Measurements from ENCODE around the gene KCND1. TPM values are rescaled to one million over a fixed set of nuclear protein-coding genes. Genes with fewer than 3 reads are reported as not detected.

The KCND1 gene
- total RNA-seq (2014; rRNA removed; shearing (Covaris generic)) (4.0 and 7.6 TPM in 2 replicates), total RNA-seq (2022) (8.8 and 13.6 TPM in 2 replicates), Bru-seq, nascent RNA (percentile 43 among the genes with signal in this experiment), BruChase-seq, experiment 1, labeled RNA remaining after a 6-hour chase (percentile 76 among the genes with signal in this experiment), BruChase-seq, experiment 2, labeled RNA remaining after a 2-hour chase (percentile 66 among the genes with signal in this experiment)
- long read RNA-seq, partial matches to known transcripts, result 2 of 7 reads
- long read RNA-seq, other reads (novel, unspliced or antisense), result 5 of 7 reads

DNA sequence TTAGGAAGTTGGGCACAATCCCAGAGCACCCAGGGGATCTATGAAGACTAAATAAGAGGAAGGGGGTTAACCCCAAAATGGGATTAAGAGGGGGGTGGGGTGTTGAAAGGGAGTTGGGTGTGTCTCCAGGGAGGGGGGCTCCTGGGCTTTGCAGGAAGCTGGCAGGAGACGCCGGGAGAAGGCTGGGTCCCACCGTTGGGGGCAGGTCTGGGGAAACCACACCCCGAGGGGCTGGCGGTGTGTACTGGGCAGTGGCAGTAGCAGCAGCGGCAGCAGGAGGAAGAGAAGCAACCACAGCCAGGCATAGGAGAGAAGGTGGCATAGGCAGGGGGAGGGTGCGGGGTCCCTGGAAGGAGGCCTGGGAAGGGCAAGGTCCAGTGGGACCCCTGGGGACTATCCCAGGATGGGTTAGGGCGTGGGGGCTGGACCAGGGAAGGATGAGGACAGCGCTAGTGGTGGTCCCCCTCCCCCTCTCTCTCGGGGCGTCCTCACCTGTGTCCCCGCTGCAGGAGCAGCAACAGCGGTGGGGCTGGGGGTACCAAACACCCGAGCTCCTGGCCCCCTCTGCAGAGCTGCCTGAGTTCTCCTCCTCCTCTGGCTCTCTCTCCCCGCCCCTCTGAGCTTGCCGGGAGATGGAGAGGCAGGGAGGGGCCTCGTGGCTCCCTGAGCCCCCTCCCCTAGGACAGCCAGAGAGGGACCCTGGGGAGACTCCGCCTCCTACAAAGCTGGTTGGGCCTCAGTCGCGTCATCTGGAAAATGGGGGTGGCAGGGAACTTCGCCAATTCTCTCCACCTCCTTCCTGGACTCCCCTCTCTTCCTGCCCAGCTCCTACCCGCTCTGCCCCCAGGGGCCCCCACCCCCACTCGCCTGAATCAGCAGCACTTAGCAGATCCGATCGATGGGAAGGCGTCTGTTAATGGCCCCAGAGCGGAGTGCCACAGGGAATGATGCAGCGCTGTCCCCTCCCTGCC lies at the start of gene KCND1:
KCND1 (minus strand) TSS at position 596 of the 971 bp plus-strand sequence. CDS start 1,573 bp downstream, outside the sequence.
- no TSS peak for BruUV-seq (replicated peaks)
- no peak within 1 kb of the TSS for H3K4me2 ChIP-seq (ENCODE audit: low read length)
- intact Hi-C loops (cut with micrococcal nuclease; ENCODE audit: unreplicated experiment), result no loop called here
- no peak for DNase-seq (ENCODE audit: low spot score)
- ChIA-PET CTCF (ENCODE audit: unreplicated experiment) (no interaction called here), POLR2A (no interaction called here)
- H4K20me1 ChIP-seq (ENCODE audit: insufficient read depth, low read length), result no peaks in the 10 kb centered on the region
- H3K4me3 ChIP-seq (ENCODE audit: low read depth, low read length, poor library complexity, severe bottlenecking), result no peak within 1 kb of the TSS
- no peak within 1 kb of the TSS for H3K27ac ChIP-seq (ENCODE audit: low read depth, low read length, poor library complexity, severe bottlenecking)
- H2AFZ ChIP-seq (ENCODE audit: low read length), result no peak within 1 kb of the TSS
- TF ChIP-seq EZH2phosphoT487 (IDR thresholded peaks at IDR 0.05; ENCODE audit: borderline replicate concordance, low read depth, low read length), result no peak
- TF ChIP-seq, protein P1, sequence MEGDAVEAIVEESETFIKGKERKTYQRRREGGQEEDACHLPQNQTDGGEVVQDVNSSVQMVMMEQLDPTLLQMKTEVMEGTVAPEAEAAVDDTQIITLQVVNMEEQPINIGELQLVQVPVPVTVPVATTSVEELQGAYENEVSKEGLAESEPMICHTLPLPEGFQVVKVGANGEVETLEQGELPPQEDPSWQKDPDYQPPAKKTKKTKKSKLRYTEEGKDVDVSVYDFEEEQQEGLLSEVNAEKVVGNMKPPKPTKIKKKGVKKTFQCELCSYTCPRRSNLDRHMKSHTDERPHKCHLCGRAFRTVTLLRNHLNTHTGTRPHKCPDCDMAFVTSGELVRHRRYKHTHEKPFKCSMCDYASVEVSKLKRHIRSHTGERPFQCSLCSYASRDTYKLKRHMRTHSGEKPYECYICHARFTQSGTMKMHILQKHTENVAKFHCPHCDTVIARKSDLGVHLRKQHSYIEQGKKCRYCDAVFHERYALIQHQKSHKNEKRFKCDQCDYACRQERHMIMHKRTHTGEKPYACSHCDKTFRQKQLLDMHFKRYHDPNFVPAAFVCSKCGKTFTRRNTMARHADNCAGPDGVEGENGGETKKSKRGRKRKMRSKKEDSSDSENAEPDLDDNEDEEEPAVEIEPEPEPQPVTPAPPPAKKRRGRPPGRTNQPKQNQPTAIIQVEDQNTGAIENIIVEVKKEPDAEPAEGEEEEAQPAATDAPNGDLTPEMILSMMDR (conservative IDR thresholded peaks at IDR 0.05; ENCODE audit: low read length), result no peak
- peaks cover 20% of the 10 kb centered on the region for H3K36me3 ChIP-seq (ENCODE audit: insufficient read depth, low read length)
- no peaks in the 10 kb centered on the region for H3K79me2 ChIP-seq (ENCODE audit: insufficient read depth, low read depth, low read length)
- H3K4me1 ChIP-seq (ENCODE audit: insufficient read depth, low read length, poor library complexity, severe bottlenecking), result no peaks in the 10 kb centered on the region
- no peaks in the 10 kb centered on the region for H3K9me3 ChIP-seq (ENCODE audit: low read length)
- no peaks in the 10 kb centered on the region for H3K9me2 ChIP-seq (ENCODE audit: insufficient read depth, low read length)

DNA sequence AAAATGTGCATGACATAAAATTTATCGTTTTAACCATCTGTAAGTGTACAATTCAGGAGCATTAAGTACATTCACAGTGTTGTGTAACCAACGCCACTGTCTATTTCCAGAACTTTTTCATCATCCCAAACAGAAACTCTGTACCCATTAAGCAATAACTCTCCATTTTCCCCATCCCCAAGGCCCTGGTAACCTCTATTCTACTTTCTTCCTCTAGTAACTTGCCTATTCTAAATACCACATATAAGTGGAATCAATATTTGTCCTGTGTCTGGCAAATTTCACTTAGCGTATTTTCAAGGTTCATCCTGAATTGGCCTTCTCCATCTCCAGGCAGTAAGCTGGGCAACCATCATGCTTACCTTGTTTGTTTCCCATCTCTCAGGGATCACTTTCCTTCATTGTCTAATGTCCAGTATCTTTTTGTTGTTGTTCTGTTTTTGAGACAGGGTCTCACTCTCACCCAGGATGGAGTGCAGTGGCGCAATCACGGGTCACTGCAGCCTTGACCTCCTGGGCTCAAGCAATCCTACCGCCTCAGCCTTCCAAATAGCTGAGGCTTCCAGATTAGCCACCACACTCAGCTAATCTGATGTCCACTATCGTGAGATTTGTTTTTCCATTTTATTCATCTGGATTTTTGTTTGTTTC lies 48.1 kb upstream of the KCND1 start:
- H2AFZ ChIP-seq (ENCODE audit: low read length), result no peak overlapping the region
- no TSS peak for BruUV-seq (replicated peaks)
- CTCF ChIA-PET (ENCODE audit: unreplicated experiment), result no interaction called here
- TF ChIP-seq EZH2phosphoT487 (IDR thresholded peaks at IDR 0.05; ENCODE audit: borderline replicate concordance, low read depth, low read length), result no peak
- TF ChIP-seq, protein P1 (conservative IDR thresholded peaks at IDR 0.05; ENCODE audit: low read length), result no peak
- no peaks in the 10 kb centered on the region for H3K79me2 ChIP-seq (ENCODE audit: insufficient read depth, low read depth, low read length)
- no peak overlapping the region for H3K4me3 ChIP-seq (ENCODE audit: low read depth, low read length, poor library complexity, severe bottlenecking)
- H3K9me3 ChIP-seq (ENCODE audit: low read length), result no peaks in the 10 kb centered on the region
- no peaks in the 10 kb centered on the region for H3K4me1 ChIP-seq (ENCODE audit: insufficient read depth, low read length, poor library complexity, severe bottlenecking)
- H3K36me3 ChIP-seq (ENCODE audit: insufficient read depth, low read length), result no peaks in the 10 kb centered on the region
- intact Hi-C loops (cut with micrococcal nuclease; ENCODE audit: unreplicated experiment), result no loop called here
- H3K4me2 ChIP-seq (ENCODE audit: low read length), result no peak overlapping the region
- no peaks in the 10 kb centered on the region for H4K20me1 ChIP-seq (ENCODE audit: insufficient read depth, low read length)
- H3K27ac ChIP-seq (ENCODE audit: low read depth, low read length, poor library complexity, severe bottlenecking), result no peak overlapping the region
- POLR2A ChIA-PET, result no interaction called here
- no peaks in the 10 kb centered on the region for H3K9me2 ChIP-seq (ENCODE audit: insufficient read depth, low read length)
- no peak for DNase-seq (ENCODE audit: low spot score)
